ENCODE data around the gene CLASP1.

CLASP1 gene

GRCh38 chr2:121418494-121419058 lies 230.7 kb downstream of the CLASP1 start:
- Histone ChIP-seq H3K9me3 (no peaks in the 10 kb centered on the region), H3K4me1 (no peaks in the 10 kb centered on the region), H3K36me3 (peaks cover 21 to 57% (median 35%) of the 10 kb centered on the region in 3 donors), H3K27me3 (no peaks in the 10 kb centered on the region), H3K4me3 (no peak overlapping the region), H3K27ac (no peak overlapping the region)
- TF ChIP-seq, protein P1, sequence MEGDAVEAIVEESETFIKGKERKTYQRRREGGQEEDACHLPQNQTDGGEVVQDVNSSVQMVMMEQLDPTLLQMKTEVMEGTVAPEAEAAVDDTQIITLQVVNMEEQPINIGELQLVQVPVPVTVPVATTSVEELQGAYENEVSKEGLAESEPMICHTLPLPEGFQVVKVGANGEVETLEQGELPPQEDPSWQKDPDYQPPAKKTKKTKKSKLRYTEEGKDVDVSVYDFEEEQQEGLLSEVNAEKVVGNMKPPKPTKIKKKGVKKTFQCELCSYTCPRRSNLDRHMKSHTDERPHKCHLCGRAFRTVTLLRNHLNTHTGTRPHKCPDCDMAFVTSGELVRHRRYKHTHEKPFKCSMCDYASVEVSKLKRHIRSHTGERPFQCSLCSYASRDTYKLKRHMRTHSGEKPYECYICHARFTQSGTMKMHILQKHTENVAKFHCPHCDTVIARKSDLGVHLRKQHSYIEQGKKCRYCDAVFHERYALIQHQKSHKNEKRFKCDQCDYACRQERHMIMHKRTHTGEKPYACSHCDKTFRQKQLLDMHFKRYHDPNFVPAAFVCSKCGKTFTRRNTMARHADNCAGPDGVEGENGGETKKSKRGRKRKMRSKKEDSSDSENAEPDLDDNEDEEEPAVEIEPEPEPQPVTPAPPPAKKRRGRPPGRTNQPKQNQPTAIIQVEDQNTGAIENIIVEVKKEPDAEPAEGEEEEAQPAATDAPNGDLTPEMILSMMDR (IDR thresholded peaks at IDR 0.05), result no peak
- intact Hi-C loops (cut with DNase I; ENCODE audit: low total_unique reads), result no loop called here
- no peak for DNase-seq

- peaks cover 21 to 61% (median 35%) of the 10 kb centered on the region in 3 donors for H3K36me3 ChIP-seq
- no peak overlapping the region for H3K4me3 ChIP-seq
- no peak overlapping the region for H3K27ac ChIP-seq
- H3K27me3 ChIP-seq, result no peaks in the 10 kb centered on the region
- intact Hi-C loops (cut with DNase I; ENCODE audit: low total_unique reads), result no loop called here
- DNase-seq, result no peak
- no peaks in the 10 kb centered on the region for H3K9me3 ChIP-seq
- no peaks in the 10 kb centered on the region for H3K4me1 ChIP-seq
- TF ChIP-seq, protein P1 (IDR thresholded peaks at IDR 0.05), result no peak
These were observed 231.4 kb downstream of the CLASP1 start for GRCh38 chr2:121417826-121418225.

DNA sequence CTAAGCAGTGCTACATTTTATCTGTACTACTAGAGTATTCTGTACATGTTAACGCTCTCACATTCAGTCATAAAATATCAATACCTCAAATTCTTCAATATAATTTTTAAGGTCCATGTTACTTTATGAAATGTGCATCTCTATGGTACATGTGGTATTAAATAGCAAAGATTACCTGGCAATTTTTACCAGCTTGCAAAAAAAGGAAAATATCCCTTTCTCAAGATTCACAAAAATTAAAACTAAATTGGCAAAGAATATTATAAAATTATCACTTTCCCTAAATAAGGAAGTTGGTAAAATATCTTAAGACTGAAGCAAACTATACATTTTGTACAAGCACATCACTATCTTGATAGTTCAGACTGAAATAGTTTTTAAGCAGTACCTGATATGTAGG lies 233.5 kb downstream of the CLASP1 start:
- intact Hi-C loops (cut with DNase I; ENCODE audit: low total_unique reads), result no loop called here
- H3K4me3 ChIP-seq, result no peak overlapping the region
- H3K36me3 ChIP-seq, result peaks cover 12 to 54% (median 27%) of the 10 kb centered on the region in 3 donors
- no peak overlapping the region for H3K27ac ChIP-seq
- H3K9me3 ChIP-seq, result no peaks in the 10 kb centered on the region
- no peaks in the 10 kb centered on the region for H3K4me1 ChIP-seq
- DNase-seq, result no peak
- no peaks in the 10 kb centered on the region for H3K27me3 ChIP-seq
- TF ChIP-seq, protein P1 (IDR thresholded peaks at IDR 0.05), result no peak

- no peak overlapping the region for H3K27ac ChIP-seq
- H3K27me3 ChIP-seq, result no peaks in the 10 kb centered on the region
- no peaks in the 10 kb centered on the region for H3K9me3 ChIP-seq
- H3K36me3 ChIP-seq, result peaks cover 37 to 56% (median 44%) of the 10 kb centered on the region in 3 donors
- H3K4me3 ChIP-seq, result no peak overlapping the region
- TF ChIP-seq, protein P1 (IDR thresholded peaks at IDR 0.05), result no peak
- no peaks in the 10 kb centered on the region for H3K4me1 ChIP-seq
- intact Hi-C loops (cut with DNase I; ENCODE audit: low total_unique reads), result no loop called here
- no peak for DNase-seq
These were observed 236.9 kb downstream of the CLASP1 start for GRCh38 chr2:121412349-121412748.

GRCh38 chr2:121409966-121410365 lies 239.3 kb downstream of the CLASP1 start:
- TF ChIP-seq, protein P1 (IDR thresholded peaks at IDR 0.05), result no peak
- no peak for DNase-seq
- H3K27me3 ChIP-seq, result no peaks in the 10 kb centered on the region
- H3K4me3 ChIP-seq, result no peak overlapping the region
- H3K9me3 ChIP-seq, result no peaks in the 10 kb centered on the region
- peaks cover 43 to 76% (median 66%) of the 10 kb centered on the region in 3 donors for H3K36me3 ChIP-seq
- no peak overlapping the region for H3K27ac ChIP-seq
- intact Hi-C loops (cut with DNase I; ENCODE audit: low total_unique reads), result loop anchor here (5.0 kb wide), 1 partner anchor 307 kb away; no protein-coding TSS in a partner anchor
- no peaks in the 10 kb centered on the region for H3K4me1 ChIP-seq
